Endothelial cell (in vitro differentiated cells): ENCODE measurements around the gene PTPN12. TPM values are rescaled to one million over a fixed set of nuclear protein-coding genes. Genes with fewer than 3 reads are reported as not detected.

ENCODE experiments used
- DNase-seq: peaks from one replicate; pipeline ENCODE4 v3.0.0; 2021; ENCODE audit warnings: low spot score
- H3K27ac Mint-ChIP-seq: one replicate; pipeline ENCODE4 v1.8.0; 2021; ENCODE audit warnings: mixed read lengths, inconsistent platforms; ENCODE audit not compliant: unreplicated experiment
- H3K27me3 Mint-ChIP-seq: one replicate; pipeline ENCODE4 v1.8.0; 2021; ENCODE audit warnings: mild to moderate bottlenecking, moderate library complexity, mixed read lengths, inconsistent platforms; ENCODE audit not compliant: unreplicated experiment
- H3K36me3 Mint-ChIP-seq: one replicate; pipeline ENCODE4 v1.8.0; 2021; ENCODE audit warnings: mild to moderate bottlenecking, low read depth, mixed read lengths, inconsistent platforms; ENCODE audit not compliant: unreplicated experiment
- H3K4me1 Mint-ChIP-seq: one replicate; pipeline ENCODE4 v1.8.0; 2021; ENCODE audit warnings: mild to moderate bottlenecking, mixed read lengths, inconsistent platforms; ENCODE audit not compliant: unreplicated experiment
- H3K4me3 Mint-ChIP-seq: one replicate; pipeline ENCODE4 v1.8.0; 2021; ENCODE audit warnings: mild to moderate bottlenecking, mixed read lengths, inconsistent platforms; ENCODE audit not compliant: unreplicated experiment
- H3K9me3 Mint-ChIP-seq: one replicate; pipeline ENCODE4 v1.8.0; 2021; ENCODE audit warnings: mixed read lengths, inconsistent platforms; ENCODE audit not compliant: unreplicated experiment
- total RNA-seq: library from RNA; stranded (reverse); fragmentation: NEBNext Ultra II Directional; extraction: Animal tissue kit (Norgen Biotek cat#: 25700); gene quantifications from one replicate; pipeline ENCODE4 v1.2.1, GENCODE V29; 2021; ENCODE audit not compliant: unreplicated experiment
- TF ChIP-seq, protein P1 (sequence below): fragments of 200-600 bp; sonication (generic); IDR thresholded peaks from one replicate; pipeline ENCODE4 v1.5.0; 2021; ENCODE audit warnings: antibody characterized with exemption; ENCODE audit not compliant: unreplicated experiment

PTPN12 gene
- total RNA-seq, 1 donor from 2014 or later = 186 TPM

DNA sequence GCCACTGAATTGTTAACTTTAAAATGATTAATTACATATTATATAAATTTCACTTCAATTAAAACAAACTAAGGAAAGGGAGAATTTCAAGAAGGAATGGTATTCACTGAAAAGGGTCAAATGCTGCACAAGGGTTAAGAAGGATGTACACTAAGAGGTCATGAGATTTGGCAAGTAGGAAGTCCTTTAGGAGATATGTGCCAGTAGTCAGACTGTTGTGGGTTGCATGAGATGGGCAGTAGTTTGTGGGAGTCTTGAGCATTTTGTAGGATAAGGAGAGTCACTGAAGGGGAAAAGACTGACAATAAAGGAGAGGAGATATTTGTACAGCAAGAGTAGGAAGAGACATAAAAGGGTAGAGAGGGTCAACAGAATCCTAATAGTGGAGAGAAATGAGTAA is 12.4 kb upstream of the PTPN12 start:
- TF ChIP-seq, protein P1, sequence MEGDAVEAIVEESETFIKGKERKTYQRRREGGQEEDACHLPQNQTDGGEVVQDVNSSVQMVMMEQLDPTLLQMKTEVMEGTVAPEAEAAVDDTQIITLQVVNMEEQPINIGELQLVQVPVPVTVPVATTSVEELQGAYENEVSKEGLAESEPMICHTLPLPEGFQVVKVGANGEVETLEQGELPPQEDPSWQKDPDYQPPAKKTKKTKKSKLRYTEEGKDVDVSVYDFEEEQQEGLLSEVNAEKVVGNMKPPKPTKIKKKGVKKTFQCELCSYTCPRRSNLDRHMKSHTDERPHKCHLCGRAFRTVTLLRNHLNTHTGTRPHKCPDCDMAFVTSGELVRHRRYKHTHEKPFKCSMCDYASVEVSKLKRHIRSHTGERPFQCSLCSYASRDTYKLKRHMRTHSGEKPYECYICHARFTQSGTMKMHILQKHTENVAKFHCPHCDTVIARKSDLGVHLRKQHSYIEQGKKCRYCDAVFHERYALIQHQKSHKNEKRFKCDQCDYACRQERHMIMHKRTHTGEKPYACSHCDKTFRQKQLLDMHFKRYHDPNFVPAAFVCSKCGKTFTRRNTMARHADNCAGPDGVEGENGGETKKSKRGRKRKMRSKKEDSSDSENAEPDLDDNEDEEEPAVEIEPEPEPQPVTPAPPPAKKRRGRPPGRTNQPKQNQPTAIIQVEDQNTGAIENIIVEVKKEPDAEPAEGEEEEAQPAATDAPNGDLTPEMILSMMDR = no peak
- DNase-seq = no peak
- Mint-ChIP-seq H3K36me3 (no peaks in the 10 kb centered on the region), H3K27ac (no peak overlapping the region), H3K4me3 (no peak overlapping the region), H3K9me3 (peaks cover 3% of the 10 kb centered on the region), H3K4me1 (no peaks in the 10 kb centered on the region), H3K27me3 (no peaks in the 10 kb centered on the region)

DNA sequence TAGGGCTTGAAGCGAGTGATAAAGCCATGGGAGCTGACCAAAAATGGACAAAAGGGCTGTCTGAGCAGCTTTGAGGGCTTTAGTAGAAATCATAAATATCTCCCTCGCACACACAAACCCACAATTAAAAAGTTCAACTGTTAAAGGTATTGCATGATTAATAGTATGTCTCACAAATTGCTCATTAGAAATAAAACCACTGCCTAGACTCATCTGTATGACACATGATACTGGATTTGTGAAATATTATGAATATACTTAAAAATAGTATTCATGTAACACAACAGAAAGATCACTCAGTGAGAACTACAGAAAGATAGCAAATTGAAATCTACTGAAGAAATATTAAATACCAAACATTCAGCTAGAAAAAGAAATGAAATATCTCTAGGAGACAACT is 11.9 kb upstream of the PTPN12 start:
- no peaks in the 10 kb centered on the region for H3K4me1 Mint-ChIP-seq
- no peaks in the 10 kb centered on the region for H3K36me3 Mint-ChIP-seq
- no peak overlapping the region for H3K27ac Mint-ChIP-seq
- H3K4me3 Mint-ChIP-seq = no peak overlapping the region
- TF ChIP-seq, protein P1 = no peak
- H3K9me3 Mint-ChIP-seq = peaks cover 3% of the 10 kb centered on the region
- H3K27me3 Mint-ChIP-seq = no peaks in the 10 kb centered on the region
- no peak for DNase-seq

DNA sequence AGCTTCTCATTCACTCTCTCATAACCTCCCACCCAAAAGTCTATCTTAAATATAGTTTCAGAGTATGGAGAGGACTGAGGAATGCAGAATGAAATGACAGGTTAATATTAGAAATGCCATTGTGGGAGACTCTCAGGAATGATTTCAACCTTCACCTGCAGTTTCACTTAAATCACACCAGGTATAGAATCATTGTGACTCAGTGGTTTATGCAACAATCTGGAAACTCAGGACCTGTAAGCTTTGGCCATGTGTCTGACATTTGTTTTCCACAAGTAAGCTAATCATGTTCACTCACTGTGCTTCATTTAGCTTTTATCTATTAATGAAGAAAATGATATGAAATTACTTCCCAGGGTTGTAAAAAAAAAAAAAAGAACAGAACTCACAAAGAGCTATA is 8.7 kb upstream of the PTPN12 start:
- TF ChIP-seq, protein P1 = no peak
- H3K4me3 Mint-ChIP-seq = no peak overlapping the region
- peaks cover 5% of the 10 kb centered on the region for H3K36me3 Mint-ChIP-seq
- peaks cover 2% of the 10 kb centered on the region for H3K27me3 Mint-ChIP-seq
- no peak overlapping the region for H3K27ac Mint-ChIP-seq
- H3K9me3 Mint-ChIP-seq = peaks cover 3% of the 10 kb centered on the region
- DNase-seq = no peak
- H3K4me1 Mint-ChIP-seq = peaks cover 6% of the 10 kb centered on the region

DNA sequence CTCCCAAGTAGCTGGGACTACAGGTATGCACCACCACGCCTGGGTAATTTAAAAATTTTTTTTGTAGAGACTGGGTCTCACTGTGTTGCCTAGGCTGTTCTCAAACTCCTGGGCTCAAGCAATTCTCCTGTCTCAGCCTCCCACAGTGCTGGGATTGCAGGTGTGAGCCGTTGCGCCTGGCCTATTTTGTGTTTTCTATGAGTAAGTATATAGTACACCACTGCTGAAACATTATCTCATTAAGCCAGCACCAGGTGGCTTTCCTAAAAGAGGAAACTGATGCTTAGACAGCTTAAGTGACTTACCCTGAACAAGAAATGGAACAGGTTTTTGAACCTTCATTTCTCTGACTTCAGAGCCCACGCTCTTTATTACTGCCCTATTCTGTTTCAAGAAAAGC is 7.8 kb upstream of the PTPN12 start:
- peaks cover 6% of the 10 kb centered on the region for H3K4me1 Mint-ChIP-seq
- peaks cover 2% of the 10 kb centered on the region for H3K27me3 Mint-ChIP-seq
- H3K9me3 Mint-ChIP-seq = peaks cover 3% of the 10 kb centered on the region
- TF ChIP-seq, protein P1 = no peak
- no peak overlapping the region for H3K27ac Mint-ChIP-seq
- peaks cover 5% of the 10 kb centered on the region for H3K36me3 Mint-ChIP-seq
- DNase-seq = no peak
- H3K4me3 Mint-ChIP-seq = no peak overlapping the region

DNA sequence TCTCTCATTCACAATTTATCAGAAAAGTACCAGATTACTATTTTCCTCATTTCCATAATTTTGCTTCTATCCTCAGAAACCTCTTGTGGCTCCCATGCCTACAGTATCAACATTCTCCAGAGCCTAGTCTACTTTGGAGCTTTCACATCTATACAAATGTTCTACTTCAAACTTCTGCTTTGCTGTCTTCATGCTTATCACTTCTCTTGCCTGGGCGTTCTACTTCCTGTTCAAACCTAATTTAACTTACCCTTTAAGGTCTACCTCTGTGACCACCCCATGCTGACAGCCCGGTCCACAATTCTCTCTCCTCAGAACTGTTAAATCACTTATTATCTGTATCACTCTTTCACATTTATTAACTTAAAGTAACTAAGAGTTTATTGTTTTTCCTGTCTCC is 6.1 kb upstream of the PTPN12 start:
- Mint-ChIP-seq H3K4me1 (peaks cover 9% of the 10 kb centered on the region), H3K4me3 (no peak overlapping the region), H3K9me3 (no peaks in the 10 kb centered on the region), H3K27ac (peak overlapping the region; percentile 9), H3K36me3 (peaks cover 10% of the 10 kb centered on the region), H3K27me3 (peaks cover 4% of the 10 kb centered on the region)
- no peak for DNase-seq
- TF ChIP-seq, protein P1 = no peak
